Measurements from ENCODE around the gene SUV39H2.

DNA sequence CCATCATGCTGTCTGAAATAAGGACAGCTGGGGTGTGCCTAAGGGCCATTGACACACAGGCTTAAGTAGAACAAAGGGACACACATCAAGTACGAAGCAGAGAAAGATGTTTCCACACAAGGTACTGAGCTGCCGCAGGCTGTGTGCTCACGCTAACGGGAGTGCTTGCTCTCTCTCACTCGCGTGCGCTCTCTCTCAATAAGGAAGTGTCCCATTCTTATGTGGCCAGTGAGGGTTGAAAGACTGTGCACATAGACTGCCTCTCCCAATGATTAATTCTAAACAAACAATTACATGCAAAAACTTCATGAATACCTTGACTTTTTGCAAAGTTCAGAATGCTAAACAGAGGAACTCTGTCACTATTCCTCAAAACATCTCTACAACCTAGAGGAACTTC is 45.3 kb downstream of the SUV39H2 start:
- TF ChIP-seq, protein P1, sequence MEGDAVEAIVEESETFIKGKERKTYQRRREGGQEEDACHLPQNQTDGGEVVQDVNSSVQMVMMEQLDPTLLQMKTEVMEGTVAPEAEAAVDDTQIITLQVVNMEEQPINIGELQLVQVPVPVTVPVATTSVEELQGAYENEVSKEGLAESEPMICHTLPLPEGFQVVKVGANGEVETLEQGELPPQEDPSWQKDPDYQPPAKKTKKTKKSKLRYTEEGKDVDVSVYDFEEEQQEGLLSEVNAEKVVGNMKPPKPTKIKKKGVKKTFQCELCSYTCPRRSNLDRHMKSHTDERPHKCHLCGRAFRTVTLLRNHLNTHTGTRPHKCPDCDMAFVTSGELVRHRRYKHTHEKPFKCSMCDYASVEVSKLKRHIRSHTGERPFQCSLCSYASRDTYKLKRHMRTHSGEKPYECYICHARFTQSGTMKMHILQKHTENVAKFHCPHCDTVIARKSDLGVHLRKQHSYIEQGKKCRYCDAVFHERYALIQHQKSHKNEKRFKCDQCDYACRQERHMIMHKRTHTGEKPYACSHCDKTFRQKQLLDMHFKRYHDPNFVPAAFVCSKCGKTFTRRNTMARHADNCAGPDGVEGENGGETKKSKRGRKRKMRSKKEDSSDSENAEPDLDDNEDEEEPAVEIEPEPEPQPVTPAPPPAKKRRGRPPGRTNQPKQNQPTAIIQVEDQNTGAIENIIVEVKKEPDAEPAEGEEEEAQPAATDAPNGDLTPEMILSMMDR (IDR thresholded peaks at IDR 0.05; ENCODE audit: low read depth, low read length) = no peak
- no peak for TF ChIP-seq EZH2phosphoT487 (IDR thresholded peaks at IDR 0.05; ENCODE audit: low read depth)
